Measurements from ENCODE around the gene HEG1. TPM values are rescaled to one million over a fixed set of nuclear protein-coding genes. Genes with fewer than 3 reads are reported as not detected.

Gene HEG1
- total RNA-seq, 1 donor from 2014 or later = 104 TPM

GRCh38 chr3:125023833-125024555 is 31.8 kb downstream of the HEG1 start:
- DNase-seq (ENCODE audit: extremely low read depth, low read depth, low spot score) = no peak

- no peak for DNase-seq (ENCODE audit: extremely low read depth, low read depth, low spot score)
Observed at GRCh38 chr3:125022206-125022605, 33.6 kb downstream of the HEG1 start.

- no peak for DNase-seq (ENCODE audit: extremely low read depth, low read depth, low spot score)
Observed at GRCh38 chr3:125019271-125019670, 36.5 kb downstream of the HEG1 start.

GRCh38 chr3:125017406-125017805 is 38.4 kb downstream of the HEG1 start:
- no peak for DNase-seq (ENCODE audit: extremely low read depth, low read depth, low spot score)

GRCh38 chr3:125014570-125015179 is 41.1 kb downstream of the HEG1 start:
- no peak for DNase-seq (ENCODE audit: extremely low read depth, low read depth, low spot score)

DNA sequence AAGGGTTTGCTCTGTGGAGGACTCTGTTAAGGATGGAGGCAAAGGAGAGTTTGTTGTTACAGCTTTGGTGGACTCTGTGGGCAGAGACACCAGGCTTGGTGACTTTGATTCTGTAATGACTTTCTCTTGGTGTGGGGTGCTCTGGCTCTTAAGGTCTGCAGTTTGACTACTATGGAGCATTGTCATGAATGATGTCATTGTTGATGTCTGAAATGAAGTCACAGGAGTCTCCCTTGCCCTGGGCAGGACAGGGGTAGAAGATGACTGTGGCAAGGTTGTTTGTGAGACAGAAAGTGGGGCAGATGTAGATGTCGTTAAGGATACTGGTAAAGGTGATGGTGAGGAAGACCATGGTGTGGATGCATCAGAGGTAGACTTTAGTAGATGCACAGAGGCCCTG is 42.7 kb downstream of the HEG1 start:
- no peak for DNase-seq (ENCODE audit: extremely low read depth, low read depth, low spot score)

- no peak for DNase-seq (ENCODE audit: extremely low read depth, low read depth, low spot score)
Observed at GRCh38 chr3:125011941-125012340, 43.9 kb downstream of the HEG1 start.

DNA sequence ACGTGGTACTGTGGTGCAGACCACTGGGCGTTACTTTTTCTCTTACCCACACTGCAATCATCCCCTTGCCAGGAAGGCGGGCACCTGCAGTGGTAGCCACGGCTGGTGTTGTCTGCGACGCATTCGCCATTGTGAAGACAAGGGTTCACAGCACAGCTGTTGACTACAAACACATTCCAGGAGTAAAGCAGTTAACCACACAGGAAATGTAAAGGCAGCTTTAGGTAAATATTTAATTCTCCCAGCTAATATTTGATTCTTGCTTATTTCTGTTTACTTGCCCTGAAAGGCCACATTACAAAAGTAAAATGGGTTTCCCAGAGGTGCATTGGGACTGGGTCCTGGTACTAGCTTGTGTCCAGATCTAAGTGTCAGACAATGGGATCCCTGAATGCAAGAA is 45.4 kb downstream of the HEG1 start:
- DNase-seq (ENCODE audit: extremely low read depth, low read depth, low spot score) = no peak

GRCh38 chr3:125008766-125009165 is 47.0 kb downstream of the HEG1 start:
- DNase-seq (ENCODE audit: extremely low read depth, low read depth, low spot score) = no peak

- DNase-seq (ENCODE audit: extremely low read depth, low read depth, low spot score) = no peak
Observed at GRCh38 chr3:125006291-125006731, 49.5 kb downstream of the HEG1 start.

DNA sequence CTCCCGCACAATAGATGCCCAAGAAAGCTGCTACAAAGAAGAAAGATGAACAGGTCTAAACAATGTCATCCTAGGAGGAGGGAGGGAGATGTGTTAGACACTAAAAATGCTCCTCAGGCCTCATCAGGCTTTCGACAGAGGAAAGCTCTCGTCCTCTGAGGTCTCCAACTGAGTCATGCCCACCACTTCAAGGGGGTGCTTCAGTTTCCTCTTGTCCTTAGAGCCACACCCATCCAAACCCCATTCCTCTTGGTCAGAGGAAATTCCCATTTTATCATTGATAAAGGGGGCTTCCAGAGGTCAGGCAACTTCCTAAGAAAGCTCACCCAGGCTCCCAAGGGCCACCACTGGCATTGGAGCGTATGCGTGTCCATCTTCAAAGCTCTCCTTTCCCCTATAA is 50.1 kb downstream of the HEG1 start:
- DNase-seq (ENCODE audit: extremely low read depth, low read depth, low spot score) = no peak

DNA sequence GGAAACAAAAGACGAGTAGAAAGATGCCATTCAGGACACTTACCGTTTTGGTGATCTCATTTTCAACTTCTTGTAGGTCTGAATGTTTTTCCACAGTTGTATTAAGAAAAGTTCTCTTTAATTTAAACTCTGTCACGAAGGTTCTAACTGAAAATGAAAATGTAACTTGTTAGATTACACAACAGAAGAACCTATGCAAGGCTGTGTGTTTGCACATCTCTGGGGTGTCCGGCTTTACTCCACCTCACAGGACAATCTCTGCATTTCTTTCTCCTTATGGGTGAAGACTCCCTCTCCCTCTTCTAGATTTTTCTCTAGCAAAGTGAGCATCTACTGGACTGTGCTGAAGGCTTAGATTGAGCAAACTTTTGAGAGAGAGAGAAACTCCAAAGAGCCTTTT is 50.6 kb downstream of the HEG1 start:
- no peak for DNase-seq (ENCODE audit: extremely low read depth, low read depth, low spot score)

DNA sequence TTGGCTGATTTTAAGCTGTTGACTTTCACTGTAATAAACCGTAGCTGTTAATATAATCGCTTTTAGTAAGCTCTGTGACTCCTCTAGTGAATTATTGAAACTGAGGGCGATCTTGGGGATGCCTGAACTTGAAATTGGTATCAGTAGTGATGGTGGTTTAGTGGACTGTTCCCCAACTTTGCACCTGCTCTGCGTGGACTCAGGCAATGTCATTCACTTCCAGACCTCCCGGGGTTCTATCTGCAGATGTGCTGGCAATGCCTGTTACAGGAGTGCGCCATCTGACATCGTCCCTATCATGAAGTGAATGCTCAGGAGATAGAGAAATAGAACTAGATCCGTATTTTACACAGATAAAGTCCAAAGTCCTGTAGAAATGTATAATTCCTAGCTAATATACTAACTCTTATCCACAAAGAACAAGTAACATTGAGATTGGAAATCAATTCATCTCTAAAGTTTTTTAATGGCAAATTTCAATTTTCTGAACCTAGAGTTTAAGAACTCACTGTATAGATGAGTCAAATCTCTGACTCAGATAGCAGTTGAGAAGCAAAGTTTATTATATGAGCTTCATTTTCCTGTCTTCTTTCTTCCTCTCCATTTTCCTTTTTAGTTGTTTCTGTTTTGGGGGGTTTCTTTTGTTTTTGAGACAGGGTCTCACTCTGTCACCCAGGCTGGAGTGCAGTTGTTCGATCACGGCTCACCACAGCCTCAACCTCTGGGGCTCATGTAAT is 51.8 kb downstream of the HEG1 start:
- no peak for DNase-seq (ENCODE audit: extremely low read depth, low read depth, low spot score)

DNA sequence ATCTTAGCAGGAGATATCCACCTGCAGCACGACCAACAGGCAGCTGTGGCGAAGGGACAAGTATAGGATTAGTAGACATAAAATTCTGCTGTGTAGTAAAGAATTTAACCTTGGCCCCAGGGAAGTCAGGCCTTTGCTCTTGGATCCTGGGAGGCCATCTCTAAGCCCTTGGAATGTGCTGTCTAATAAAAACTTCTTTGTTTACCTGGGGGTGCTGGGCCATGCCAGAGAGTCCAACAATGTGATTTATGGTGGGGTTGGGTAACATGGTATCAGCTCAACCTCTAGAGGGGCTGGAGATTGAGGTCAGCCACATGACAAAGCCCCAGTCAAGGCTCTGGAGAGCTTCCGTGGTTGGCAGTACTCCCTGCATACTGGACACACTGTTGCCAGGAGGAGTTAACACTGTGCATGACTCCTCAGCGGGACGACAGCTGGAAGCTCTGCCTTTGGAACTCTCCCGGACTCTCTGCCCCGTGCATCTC is 52.4 kb downstream of the HEG1 start:
- no peak for DNase-seq (ENCODE audit: extremely low read depth, low read depth, low spot score)

GRCh38 chr3:125002414-125003368 is 53.1 kb downstream of the HEG1 start:
- DNase-seq (ENCODE audit: extremely low read depth, low read depth, low spot score) = no peak

DNA sequence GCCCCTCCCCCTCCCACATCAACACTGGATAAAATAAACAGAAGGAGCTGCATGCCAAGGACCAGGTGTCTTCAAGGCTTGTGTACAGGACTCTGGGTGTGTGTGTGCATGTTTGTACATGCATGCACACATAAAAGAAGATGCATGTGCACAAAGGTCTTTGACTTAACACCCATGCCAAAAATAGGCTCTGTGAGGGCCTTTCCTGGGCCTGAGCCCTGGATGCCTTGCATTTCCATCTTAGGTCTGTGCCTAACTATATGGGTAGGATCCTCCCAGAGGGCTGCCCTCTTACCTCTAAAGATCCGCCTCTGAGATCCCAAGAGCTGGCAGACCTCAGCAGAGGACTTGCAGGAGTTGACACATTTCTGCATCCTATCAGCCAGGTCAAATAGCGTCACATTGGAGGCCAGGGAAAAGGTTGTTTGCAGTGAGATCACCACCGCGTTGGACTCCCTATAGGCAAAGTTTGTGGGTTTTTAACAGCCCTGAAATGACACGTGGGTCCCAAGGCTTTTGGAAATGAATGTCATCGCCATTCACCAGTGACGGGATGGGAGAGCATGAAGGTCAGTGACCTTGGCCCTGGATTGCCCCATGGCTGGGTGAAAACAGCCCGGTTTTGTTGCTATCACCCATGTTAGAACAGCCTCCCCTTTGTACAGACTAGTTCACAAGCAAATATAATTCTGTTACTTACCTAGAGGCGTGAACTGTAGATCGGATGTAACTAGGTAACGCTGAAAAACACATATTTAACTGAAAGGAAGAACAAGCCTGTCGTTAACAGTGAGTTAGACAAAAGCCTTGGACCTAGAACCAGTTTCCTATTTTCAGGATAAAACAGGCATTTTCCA is 54.0 kb downstream of the HEG1 start:
- DNase-seq (ENCODE audit: extremely low read depth, low read depth, low spot score) = no peak

DNA sequence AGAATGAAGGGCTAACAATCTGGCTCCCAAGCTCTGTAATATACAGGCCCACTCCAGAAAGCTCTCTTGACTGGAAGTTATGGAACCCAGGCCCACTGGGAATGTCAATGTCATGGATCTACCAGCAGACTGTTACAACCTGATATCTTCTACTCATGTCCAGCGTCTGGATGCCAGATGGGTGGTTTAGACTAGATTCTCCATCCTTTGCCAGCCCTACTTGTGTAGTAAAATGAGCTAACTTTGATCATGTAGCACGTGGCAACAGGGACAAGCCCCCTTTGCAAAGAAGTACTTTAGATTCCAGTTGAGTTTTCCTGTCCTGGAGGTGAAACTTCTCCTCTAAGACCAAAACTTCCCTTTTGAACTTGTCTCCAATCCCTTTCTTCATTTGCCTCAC is 55.1 kb downstream of the HEG1 start:
- DNase-seq (ENCODE audit: extremely low read depth, low read depth, low spot score) = no peak

DNA sequence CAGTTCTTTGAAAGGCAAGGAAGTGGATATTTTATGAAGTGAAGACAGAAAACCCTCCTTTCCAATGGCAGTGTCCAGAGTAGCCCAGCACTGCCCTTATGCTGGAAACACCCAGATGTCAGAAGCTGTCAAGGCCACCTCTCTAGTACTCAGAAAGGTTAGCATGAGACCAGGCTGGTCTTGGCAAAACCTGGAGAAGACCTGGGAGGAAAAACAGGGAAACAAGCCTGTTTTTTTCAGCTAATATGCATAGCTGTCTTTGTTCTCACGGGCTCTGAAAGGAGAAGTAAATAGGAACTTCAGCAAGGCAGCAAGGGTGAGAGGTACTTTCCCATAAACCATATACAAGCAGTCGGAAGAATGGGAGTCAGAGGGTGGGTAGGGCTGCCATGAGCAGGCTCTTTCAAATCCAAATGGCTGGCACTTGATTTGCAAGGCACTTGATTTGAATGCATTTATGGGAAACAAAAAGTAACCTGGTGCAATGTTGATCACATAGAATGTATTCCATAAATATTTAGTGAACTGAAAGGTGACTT is 55.8 kb downstream of the HEG1 start:
- DNase-seq (ENCODE audit: extremely low read depth, low read depth, low spot score) = no peak

DNA sequence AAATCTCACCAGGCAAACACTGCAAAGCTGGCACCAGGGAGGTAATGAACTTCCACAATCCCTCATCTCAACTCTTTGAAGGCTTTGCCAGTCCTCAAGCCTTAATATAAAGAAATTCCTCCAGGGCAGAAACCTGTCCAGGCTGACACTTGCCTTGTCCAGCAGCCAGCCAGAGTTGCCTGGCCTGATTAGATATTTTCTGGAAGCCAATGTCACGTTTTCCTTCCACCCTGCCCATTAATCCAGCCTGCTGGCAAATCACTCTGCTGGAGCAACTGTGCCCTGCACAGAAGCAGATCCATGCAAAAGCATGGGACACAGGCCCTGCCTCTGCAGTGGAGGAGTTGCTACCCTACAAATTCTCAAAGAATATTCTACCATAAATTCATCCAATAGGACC is 56.5 kb downstream of the HEG1 start:
- no peak for DNase-seq (ENCODE audit: extremely low read depth, low read depth, low spot score)

Data from glomerular endothelial cell (primary cell).